ENCODE measurements around the gene NME7.

DNA sequence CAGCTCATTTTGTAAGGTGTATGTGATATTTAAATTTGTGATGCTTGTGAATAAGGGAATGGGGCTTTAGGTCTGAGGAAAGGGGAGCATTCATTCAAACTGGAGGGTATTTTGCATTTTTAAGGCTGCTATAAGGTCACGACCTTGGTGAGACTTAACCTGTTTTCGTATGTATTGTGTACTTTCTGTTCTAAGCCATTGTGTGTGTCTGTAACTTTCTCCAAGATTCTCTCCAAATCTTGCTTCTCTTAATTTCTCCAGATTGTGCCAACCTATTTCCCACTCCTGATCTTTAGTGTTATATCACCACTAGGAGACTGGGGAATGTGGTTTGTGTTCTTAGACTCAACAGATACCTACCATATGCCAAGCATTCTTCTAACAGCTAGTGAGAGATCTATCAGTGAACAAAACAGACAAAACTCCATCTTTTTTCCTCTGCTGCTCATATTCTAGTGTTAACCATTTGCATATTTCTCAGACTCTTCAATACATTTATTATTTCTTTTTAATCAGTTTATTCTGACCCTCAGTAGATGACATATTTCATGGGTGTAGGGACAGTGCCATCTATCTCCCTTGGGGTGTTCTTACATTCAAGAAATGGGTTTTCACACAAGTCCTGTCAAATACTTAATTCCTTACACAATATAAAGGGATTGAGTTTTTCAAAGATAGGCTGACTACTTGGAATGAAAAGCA lies 233.6 kb downstream of the NME7 start:
- TF ChIP-seq, protein P1, sequence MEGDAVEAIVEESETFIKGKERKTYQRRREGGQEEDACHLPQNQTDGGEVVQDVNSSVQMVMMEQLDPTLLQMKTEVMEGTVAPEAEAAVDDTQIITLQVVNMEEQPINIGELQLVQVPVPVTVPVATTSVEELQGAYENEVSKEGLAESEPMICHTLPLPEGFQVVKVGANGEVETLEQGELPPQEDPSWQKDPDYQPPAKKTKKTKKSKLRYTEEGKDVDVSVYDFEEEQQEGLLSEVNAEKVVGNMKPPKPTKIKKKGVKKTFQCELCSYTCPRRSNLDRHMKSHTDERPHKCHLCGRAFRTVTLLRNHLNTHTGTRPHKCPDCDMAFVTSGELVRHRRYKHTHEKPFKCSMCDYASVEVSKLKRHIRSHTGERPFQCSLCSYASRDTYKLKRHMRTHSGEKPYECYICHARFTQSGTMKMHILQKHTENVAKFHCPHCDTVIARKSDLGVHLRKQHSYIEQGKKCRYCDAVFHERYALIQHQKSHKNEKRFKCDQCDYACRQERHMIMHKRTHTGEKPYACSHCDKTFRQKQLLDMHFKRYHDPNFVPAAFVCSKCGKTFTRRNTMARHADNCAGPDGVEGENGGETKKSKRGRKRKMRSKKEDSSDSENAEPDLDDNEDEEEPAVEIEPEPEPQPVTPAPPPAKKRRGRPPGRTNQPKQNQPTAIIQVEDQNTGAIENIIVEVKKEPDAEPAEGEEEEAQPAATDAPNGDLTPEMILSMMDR (IDR thresholded peaks at IDR 0.05): peak; percentile 29; the same call in 1 of the 2 replicates
- no peak for TF ChIP-seq SIN3A (IDR thresholded peaks at IDR 0.05; ENCODE audit: borderline replicate concordance, insufficient read depth, low read depth, low read length)
